HTR-8/SVneo (cell line): Measurements from ENCODE around the gene ECHDC3.
"Not testable (repeated sequence)": the region's sequence is repeated elsewhere in the genome, so short reads cannot be mapped to it uniquely, and the experiment has no call there.

Experiments
- DNase-seq: peaks from one replicate; pipeline ENCODE4 v3.0.0; 2011; ENCODE audit warnings: low spot score, mixed read lengths; ENCODE audit not compliant: insufficient read length
- FAIRE-seq: peaks from 2 replicates; lab custom pipeline; 2011; peaks lifted over from hg19 to GRCh38; lab: Jason Lieb, UNC

Gene ECHDC3

GRCh38 chr10:11742009-11742778 lies at the start of gene ECHDC3:
ECHDC3 (plus strand) TSS chr10:11742382; CDS start chr10:11742577, 195 bp downstream.
- FAIRE-seq = no peak
- DNase-seq = peak; percentile 12

GRCh38 chr10:11693376-11693775 lies 48.8 kb upstream of the ECHDC3 start:
- FAIRE-seq (no peak), DNase-seq (no peak)

GRCh38 chr10:11695779-11696178 lies 46.4 kb upstream of the ECHDC3 start:
- DNase-seq (no peak), FAIRE-seq (no peak)

- DNase-seq = no peak
- no peak for FAIRE-seq
Measured at GRCh38 chr10:11697718-11698527, 44.3 kb upstream of the ECHDC3 start.

- DNase-seq (no peak), FAIRE-seq (no peak)
Measured at GRCh38 chr10:11698691-11699549, 43.3 kb upstream of the ECHDC3 start.

GRCh38 chr10:11699550-11700097 lies 42.6 kb upstream of the ECHDC3 start:
- DNase-seq = no peak
- FAIRE-seq = no peak

- no peak for FAIRE-seq
- DNase-seq = no peak
Measured at GRCh38 chr10:11700539-11700938, 41.6 kb upstream of the ECHDC3 start.

GRCh38 chr10:11701451-11702095 lies 40.6 kb upstream of the ECHDC3 start:
- DNase-seq = no peak
- FAIRE-seq = no peak

GRCh38 chr10:11702264-11702663 lies 39.9 kb upstream of the ECHDC3 start:
- no peak for FAIRE-seq
- no peak for DNase-seq

GRCh38 chr10:11704092-11704491 lies 38.1 kb upstream of the ECHDC3 start:
- no peak for FAIRE-seq
- no peak for DNase-seq

- DNase-seq = no peak
- no peak for FAIRE-seq
Measured at GRCh38 chr10:11705722-11706121, 36.5 kb upstream of the ECHDC3 start.

GRCh38 chr10:11706895-11707567 lies 35.2 kb upstream of the ECHDC3 start:
- FAIRE-seq (no peak), DNase-seq (no peak)

GRCh38 chr10:11707624-11708350 lies 34.4 kb upstream of the ECHDC3 start:
- DNase-seq (no peak), FAIRE-seq (no peak)

GRCh38 chr10:11708801-11709200 lies 33.4 kb upstream of the ECHDC3 start:
- DNase-seq, FAIRE-seq: not testable (repeated sequence)

GRCh38 chr10:11712744-11713143 lies 29.4 kb upstream of the ECHDC3 start:
- DNase-seq = no peak
- FAIRE-seq = no peak

GRCh38 chr10:11713186-11713743 lies 28.9 kb upstream of the ECHDC3 start:
- DNase-seq = no peak
- FAIRE-seq = no peak

- no peak for DNase-seq
- FAIRE-seq = no peak
Measured at GRCh38 chr10:11713963-11714362, 28.2 kb upstream of the ECHDC3 start.

GRCh38 chr10:11714750-11715365 lies 27.3 kb upstream of the ECHDC3 start:
- DNase-seq (no peak), FAIRE-seq (no peak)
